PC-3 (cell line): Measurements from ENCODE around the gene CHRNG. TPM values are rescaled to one million over a fixed set of nuclear protein-coding genes. Genes with fewer than 3 reads are reported as not detected.

Source experiments
- ATAC-seq: fragments of 200-7000 bp; cut with Tn5 transposase; 2 replicates; pipeline ENCODE4 v1.9.1; 2020; ENCODE audit warnings: mild to moderate bottlenecking, moderate library complexity
- BruUV-seq: library from RNA; stranded (reverse); fragments of 400-500 nt; replicated peaks from 2 replicates; lab custom pipeline; 2021; lab: Mats Ljungman, UMichigan
- CTCF ChIA-PET: fragments of 300-600 bp; sonication (Branson Sonifier 250); formaldehyde crosslinking; loops from one replicate; lab custom pipeline; 2022; ENCODE audit warnings: antibody characterized with exemption; lab: Charles Lee
- POLR2A ChIA-PET: fragments of 300-600 bp; sonication (Branson Sonifier 250); formaldehyde crosslinking; loops from one replicate; lab custom pipeline; 2022; ENCODE audit warnings: antibody characterized with exemption; ENCODE audit not compliant: unreplicated experiment; lab: Charles Lee
- DNase-seq: peaks from one replicate; pipeline ENCODE4 v3.0.0-alpha.2; 2015
- H2AFZ ChIP-seq: fragments of 300-600 bp; sonication (generic); 2 replicates; pipeline ENCODE4 v1.6.0; 2016; ENCODE audit warnings: antibody characterized with exemption, low read length
- H3F3A ChIP-seq: fragments of 300-600 bp; sonication (generic); one replicate; pipeline ENCODE4 v1.6.0; 2017; ENCODE audit warnings: antibody characterized with exemption, low read length, control low read depth, mild to moderate bottlenecking; ENCODE audit not compliant: unreplicated experiment
- H3K27ac ChIP-seq: fragments of 300-600 bp; sonication (generic); 2 replicates; pipeline ENCODE4 v1.5.1; 2016; ENCODE audit warnings: mild to moderate bottlenecking, low read length
- H3K27me3 ChIP-seq: fragments of 300-600 bp; sonication (generic); 2 replicates; pipeline ENCODE4 v1.6.1; 2016; ENCODE audit warnings: low read length, mixed read lengths
- H3K36me3 ChIP-seq: fragments of 300-600 bp; sonication (generic); 2 replicates; pipeline ENCODE4 v1.6.1; 2016; ENCODE audit warnings: low read depth, mixed run types, low read length, mixed read lengths
- H3K4me1 ChIP-seq: fragments of 300-600 bp; sonication (generic); 2 replicates; pipeline ENCODE4 v1.5.1; 2016; ENCODE audit warnings: low read length; ENCODE audit not compliant: insufficient read depth
- H3K4me2 ChIP-seq: fragments of 300-600 bp; sonication (generic); 2 replicates; pipeline ENCODE4 v1.6.0; 2016; ENCODE audit warnings: low read length
- H3K4me3 ChIP-seq: fragments of 300-600 bp; sonication (generic); 2 replicates; pipeline ENCODE4 v1.5.1; 2016; ENCODE audit warnings: mild to moderate bottlenecking, low read length, mixed read lengths
- H3K79me2 ChIP-seq: fragments of 300-600 bp; sonication (generic); 2 replicates; pipeline ENCODE4 v1.6.1; 2017; ENCODE audit warnings: low read length, mixed read lengths
- H3K9ac ChIP-seq: fragments of 300-600 bp; sonication (generic); 2 replicates; pipeline ENCODE4 v1.6.0; 2016; ENCODE audit warnings: mild to moderate bottlenecking, low read length
- H3K9me2 ChIP-seq: fragments of 300-600 bp; sonication (generic); replicated peaks from 2 replicates; pipeline ENCODE4 v1.6.1; 2016; ENCODE audit warnings: mixed run types, low read length, mixed read lengths
- H3K9me3 ChIP-seq: fragments of 300-600 bp; sonication (generic); 2 replicates; pipeline ENCODE4 v1.6.1; 2016; ENCODE audit warnings: low read length, mixed read lengths
- H4K20me1 ChIP-seq: fragments of 300-600 bp; sonication (generic); 2 replicates; pipeline ENCODE4 v1.6.1; 2016; ENCODE audit warnings: low read length, mixed read lengths
- CTCF ChIP-seq: fragments of 300-600 bp; sonication (generic); conservative IDR thresholded peaks from 2 replicates; pipeline ENCODE4 v1.5.1; 2017; ENCODE audit warnings: antibody characterized with exemption, low read depth, mild to moderate bottlenecking, low read length
- EZH2 ChIP-seq: fragments of 300-600 bp; sonication (generic); IDR thresholded peaks from one replicate; pipeline ENCODE4 v1.6.1; 2017; ENCODE audit warnings: antibody characterized with exemption, mild to moderate bottlenecking, low read length; ENCODE audit not compliant: unreplicated experiment
- EZH2phosphoT487 ChIP-seq: fragments of 300-600 bp; sonication (generic); IDR thresholded peaks from 2 replicates; pipeline ENCODE4 v1.6.1; 2018; ENCODE audit warnings: mild to moderate bottlenecking, antibody characterized with exemption, low read length, borderline replicate concordance
- intact Hi-C: fragments of 100-400 bp; cut with micrococcal nuclease; formaldehyde crosslinking; loops from 2 replicates; pipeline ENCODE4 v1.9.0; 2023
- total RNA-seq: library from RNA; depleted of rRNA; stranded (reverse); fragments of >200 nt; gene quantifications from 2 replicates; pipeline ENCODE4 v1.2.3, GENCODE V29; 2014

CHRNG gene
- total RNA-seq, 1 experiment from 2014 or later: not detected

GRCh38 chr2:232551250-232551638, 11.8 kb downstream of the CHRNG start:
- peak; percentile 21 for ATAC-seq

DNA sequence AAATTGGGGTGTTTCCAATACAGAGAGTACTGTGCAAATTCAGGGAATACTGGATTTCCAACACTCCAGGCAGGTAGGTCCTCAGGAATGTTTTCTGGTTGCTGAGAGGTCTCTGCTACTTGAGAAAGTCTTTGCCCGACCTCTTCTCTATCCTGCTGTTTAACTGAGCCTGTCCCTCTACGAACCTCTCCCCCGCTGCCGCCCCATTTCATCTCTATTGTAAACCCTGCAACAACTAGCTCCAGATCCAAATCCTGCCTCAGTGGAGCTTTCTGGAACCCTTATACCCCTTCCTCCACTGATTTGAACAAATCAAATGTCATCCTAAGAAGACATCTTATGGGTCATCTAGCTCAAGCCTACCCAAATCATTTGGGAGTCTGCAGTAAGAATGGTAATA, 12.3 kb downstream of the CHRNG start:
- Histone ChIP-seq H3K4me1 (peaks cover 7% of the 10 kb centered on the region), H3K27ac (no peak overlapping the region), H3K4me2 (peak overlapping the region; percentile 100), H3K4me3 (peak overlapping the region; percentile 89), H3K9ac (peak overlapping the region; percentile 97), H3K9me2 (no peaks in the 10 kb centered on the region), H2AFZ (no peak overlapping the region), H3K79me2 (peaks cover 89% of the 10 kb centered on the region), H3K36me3 (peaks cover 12% of the 10 kb centered on the region), H3K27me3 (no peaks in the 10 kb centered on the region), H3K9me3 (no peaks in the 10 kb centered on the region), H3F3A (no peaks in the 10 kb centered on the region), H4K20me1 (peaks cover 18% of the 10 kb centered on the region; the same call in 1 of the 2 replicates)
- BruUV-seq: no TSS peak
- POLR2A ChIA-PET: no interaction called here
- CTCF ChIA-PET: no interaction called here
- no peak for DNase-seq
- ATAC-seq: no peak
- intact Hi-C loops: loop anchor here (2.0 kb wide), 1 partner anchor 37 kb away; no protein-coding TSS in a partner anchor
- no peak for TF ChIP-seq CTCF
- TF ChIP-seq EZH2phosphoT487: no peak
- TF ChIP-seq EZH2: no peak

More at GRCh38 chr2:232551250-232551638, 11.8 kb downstream of the CHRNG start:
- Histone ChIP-seq H3K9me3 (no peaks in the 10 kb centered on the region), H3K27ac (peak overlapping the region; percentile 90), H3K9ac (peak overlapping the region; percentile 97), H3K4me1 (peaks cover 7% of the 10 kb centered on the region), H2AFZ (peak overlapping the region; percentile 84), H4K20me1 (peaks cover 18% of the 10 kb centered on the region; the same call in 1 of the 2 replicates), H3K4me2 (peak overlapping the region; percentile 100), H3K36me3 (peaks cover 12% of the 10 kb centered on the region), H3K9me2 (no peaks in the 10 kb centered on the region), H3K27me3 (no peaks in the 10 kb centered on the region), H3K4me3 (peak overlapping the region; percentile 89), H3K79me2 (peaks cover 87% of the 10 kb centered on the region), H3F3A (no peaks in the 10 kb centered on the region)
- no peak for DNase-seq
- POLR2A ChIA-PET: interaction anchor here (1.4 kb wide), 1 partner anchor 17 kb away, joined by 7 read pairs; no protein-coding TSS in a partner anchor
- TF ChIP-seq EZH2phosphoT487 (no peak), EZH2 (no peak), CTCF (no peak)
- intact Hi-C loops: loop anchor here (2.0 kb wide), 1 partner anchor 38 kb away; no protein-coding TSS in a partner anchor
- BruUV-seq: TSS peak; percentile 54
- CTCF ChIA-PET: interaction anchor here (0.6 kb wide), 1 partner anchor 174 kb away, joined by 3 read pairs; no protein-coding TSS in a partner anchor

GRCh38 chr2:232556426-232556825, 16.9 kb downstream of the CHRNG start:
- Histone ChIP-seq H4K20me1 (peaks cover 17% of the 10 kb centered on the region; the same call in 1 of the 2 replicates), H3K4me1 (peaks cover 6% of the 10 kb centered on the region), H3K9me2 (no peaks in the 10 kb centered on the region), H3K79me2 (peaks cover 48% of the 10 kb centered on the region), H3K27me3 (no peaks in the 10 kb centered on the region), H3K9ac (no peak overlapping the region), H3K27ac (no peak overlapping the region), H3K4me2 (no peak overlapping the region), H2AFZ (no peak overlapping the region), H3K9me3 (no peaks in the 10 kb centered on the region), H3K4me3 (no peak overlapping the region), H3F3A (no peaks in the 10 kb centered on the region), H3K36me3 (peaks cover 29% of the 10 kb centered on the region)
- DNase-seq (no peak), ATAC-seq (no peak)
- ChIA-PET CTCF (no interaction called here), POLR2A (no interaction called here)
- TF ChIP-seq CTCF: no peak
- no peak for TF ChIP-seq EZH2phosphoT487
- TF ChIP-seq EZH2: no peak
- intact Hi-C loops: no loop called here
- no TSS peak for BruUV-seq
